Measurements from ENCODE around the gene PSMD10. TPM values are rescaled to one million over a fixed set of nuclear protein-coding genes. Genes with fewer than 3 reads are reported as not detected.

The PSMD10 gene
- total and polyA plus RNA-seq, 2 experiments from 2014 or later, result 70.5 to 71.0 TPM

DNA sequence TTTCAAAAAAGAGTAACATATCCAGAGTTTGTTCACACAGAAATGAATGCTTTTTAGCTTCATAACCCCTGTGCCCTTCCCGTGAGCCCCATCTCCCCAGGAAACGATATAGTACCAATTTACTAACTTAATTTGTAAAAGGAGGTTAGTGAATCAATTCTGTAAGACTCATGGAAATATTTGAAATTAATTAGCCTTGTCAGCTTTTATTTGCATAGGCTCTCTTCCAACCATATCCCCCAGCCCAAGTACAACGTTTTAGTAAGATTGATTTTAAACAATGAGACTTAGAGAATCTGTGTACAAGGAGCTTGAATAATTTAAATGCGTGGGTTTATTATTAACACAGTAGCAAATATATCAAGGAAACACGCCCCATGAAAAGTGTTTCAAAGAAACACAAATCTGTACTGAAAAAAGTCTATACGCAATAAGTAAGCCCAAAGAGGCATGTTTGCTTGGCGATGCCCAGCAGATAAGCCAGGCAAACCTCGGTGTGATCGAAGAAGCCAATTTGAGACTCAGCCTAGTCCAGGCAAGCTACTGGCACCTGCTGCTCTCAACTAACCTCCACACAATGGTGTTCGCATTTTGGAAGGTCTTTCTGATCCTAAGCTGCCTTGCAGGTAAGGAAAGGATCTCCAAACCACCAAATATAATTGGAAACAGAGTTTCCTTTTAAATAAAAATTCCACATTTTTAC is 46.6 kb downstream of the PSMD10 start, which contains the start of gene VSIG1:
Gene VSIG1 (plus strand): TSS at position 512 of the 703 bp plus-strand sequence. CDS start 66 bp downstream, at position 578.
- no peaks in the 10 kb centered on the region for H3K9me3 ChIP-seq (ENCODE audit: low read depth)
- H3K9me2 ChIP-seq (ENCODE audit: insufficient read depth), result no peaks in the 10 kb centered on the region
- no peak within 1 kb of the TSS for H2AFZ ChIP-seq
- no peak within 1 kb of the TSS for H3K9ac ChIP-seq
- in situ Hi-C loops (cut with MboI), result no loop called here
- no peaks in the 10 kb centered on the region for H3F3A ChIP-seq (ENCODE audit: insufficient read depth)
- no peak within 1 kb of the TSS for H3K4me3 ChIP-seq
- H3K4me1 ChIP-seq (ENCODE audit: insufficient read depth), result no peaks in the 10 kb centered on the region
- DNase-seq, result no peak
- no peak within 1 kb of the TSS for H3K4me2 ChIP-seq (ENCODE audit: unreplicated experiment)
- H3K27ac ChIP-seq, result no peak within 1 kb of the TSS
- no peaks in the 10 kb centered on the region for H3K36me3 ChIP-seq (ENCODE audit: low read depth)
- no peaks in the 10 kb centered on the region for H3K79me2 ChIP-seq (ENCODE audit: insufficient read depth)
- H4K20me1 ChIP-seq (ENCODE audit: insufficient read depth), result no peaks in the 10 kb centered on the region
- no peaks in the 10 kb centered on the region for H3K27me3 ChIP-seq (replicated peaks; ENCODE audit: insufficient read depth)
- WGBS, 2 experiments (ENCODE audit: low coverage in 1 of 2, low lambda C conversion rate in 2 of 2, missing lambda C conversion rate in 2 of 2), result 82 to 83% methylated on average over 10 of the region's 10 CpGs
- no peak for TF ChIP-seq EZH2 (IDR thresholded peaks at IDR 0.05; ENCODE audit: insufficient read depth, poor library complexity, severe bottlenecking)
- no peak for TF ChIP-seq EZH2phosphoT487 (IDR thresholded peaks at IDR 0.05; ENCODE audit: insufficient read depth, low read depth)

- H3K4me1 ChIP-seq (ENCODE audit: insufficient read depth), result no peaks in the 10 kb centered on the region
- in situ Hi-C loops (cut with MboI), result no loop called here
- 69 to 74% methylated on average over 4 of the region's 4 CpGs for WGBS, 2 experiments (ENCODE audit: low coverage in 1 of 2, low lambda C conversion rate in 2 of 2, missing lambda C conversion rate in 2 of 2)
- H3K4me3 ChIP-seq, result no peak overlapping the region
- no peaks in the 10 kb centered on the region for H3K9me2 ChIP-seq (ENCODE audit: insufficient read depth)
- no peaks in the 10 kb centered on the region for H3K9me3 ChIP-seq (ENCODE audit: low read depth)
- no peaks in the 10 kb centered on the region for H3F3A ChIP-seq (ENCODE audit: insufficient read depth)
- no peaks in the 10 kb centered on the region for H3K36me3 ChIP-seq (ENCODE audit: low read depth)
- no peak overlapping the region for H3K27ac ChIP-seq
- peak; percentile 43 for DNase-seq
- H4K20me1 ChIP-seq (ENCODE audit: insufficient read depth), result no peaks in the 10 kb centered on the region
- H2AFZ ChIP-seq, result no peak overlapping the region
- H3K79me2 ChIP-seq (ENCODE audit: insufficient read depth), result no peaks in the 10 kb centered on the region
- H3K9ac ChIP-seq, result no peak overlapping the region
- H3K4me2 ChIP-seq (ENCODE audit: unreplicated experiment), result no peak overlapping the region
- TF ChIP-seq EZH2 (IDR thresholded peaks at IDR 0.05; ENCODE audit: insufficient read depth, poor library complexity, severe bottlenecking) (no peak), EZH2phosphoT487 (IDR thresholded peaks at IDR 0.05; ENCODE audit: insufficient read depth, low read depth) (no peak)
- H3K27me3 ChIP-seq (replicated peaks; ENCODE audit: insufficient read depth), result no peaks in the 10 kb centered on the region
Measured at GRCh38 chrX:108036298-108036973, 54.9 kb downstream of the PSMD10 start.

DNA sequence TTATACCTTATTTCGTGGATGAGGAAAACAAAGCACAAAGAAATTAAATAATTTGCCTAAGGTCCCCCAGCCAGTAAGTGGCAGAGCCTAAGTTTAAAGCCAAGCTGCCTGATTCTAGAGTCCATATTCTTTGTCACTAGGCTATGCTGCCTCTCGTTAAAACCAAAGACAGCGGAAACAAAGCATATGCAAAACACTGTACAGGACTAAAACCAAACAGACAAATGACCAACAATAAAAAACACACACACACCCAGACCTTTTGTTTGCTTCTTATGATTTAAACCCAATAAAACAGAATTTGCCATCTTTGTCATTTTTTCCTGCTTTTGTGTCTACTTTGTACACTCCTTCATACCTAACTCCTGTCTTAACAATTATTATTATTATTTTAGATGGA is 56.6 kb downstream of the PSMD10 start:
- no peak for DNase-seq
- Histone ChIP-seq H3K27me3 (replicated peaks; ENCODE audit: insufficient read depth) (no peaks in the 10 kb centered on the region), H3K9me3 (ENCODE audit: low read depth) (no peaks in the 10 kb centered on the region), H4K20me1 (ENCODE audit: insufficient read depth) (no peaks in the 10 kb centered on the region), H3F3A (ENCODE audit: insufficient read depth) (no peaks in the 10 kb centered on the region), H3K9ac (no peak overlapping the region), H3K4me2 (ENCODE audit: unreplicated experiment) (no peak overlapping the region), H3K4me3 (no peak overlapping the region), H3K9me2 (ENCODE audit: insufficient read depth) (no peaks in the 10 kb centered on the region), H3K36me3 (ENCODE audit: low read depth) (no peaks in the 10 kb centered on the region), H3K4me1 (ENCODE audit: insufficient read depth) (no peaks in the 10 kb centered on the region), H3K27ac (no peak overlapping the region), H3K79me2 (ENCODE audit: insufficient read depth) (no peaks in the 10 kb centered on the region), H2AFZ (no peak overlapping the region)
- in situ Hi-C loops (cut with MboI), result no loop called here
- 70 to 81% methylated on average over 3 of the region's 3 CpGs for WGBS, 2 experiments (ENCODE audit: low coverage in 1 of 2, low lambda C conversion rate in 2 of 2, missing lambda C conversion rate in 2 of 2)
- no peak for TF ChIP-seq EZH2phosphoT487 (IDR thresholded peaks at IDR 0.05; ENCODE audit: insufficient read depth, low read depth)

Other genes starting within 250 kb of the PSMD10 start
- gene TEX13B, start 109.2 kb downstream of the PSMD10 start, total RNA-seq (2014; rRNA removed; shearing (Covaris generic)), result not detected in 2 replicates
- gene TEX13B, start 109.2 kb downstream of the PSMD10 start, polyA plus RNA-seq (2016; fragmentation: Nextera tagmentation; extraction: Ambion mirVana), result not detected in 2 replicates
- not detected in 2 replicates for gene VSIG1, start 46.5 kb downstream of the PSMD10 start, total RNA-seq (2014; rRNA removed; shearing (Covaris generic))
- gene VSIG1, start 46.5 kb downstream of the PSMD10 start, polyA plus RNA-seq (2016; fragmentation: Nextera tagmentation; extraction: Ambion mirVana), result not detected in 2 replicates
- gene ATG4A, start 236 bp upstream of the PSMD10 start, total RNA-seq (2014; rRNA removed; shearing (Covaris generic)), result 6.3 and 8.2 TPM in 2 replicates
- gene ATG4A, start 236 bp upstream of the PSMD10 start, polyA plus RNA-seq (2016; fragmentation: Nextera tagmentation; extraction: Ambion mirVana), result 8.9 and 11.5 TPM in 2 replicates

Measured in GM23248 (cell line).